Heart left ventricle (tissue), 16 donors: ENCODE results near the gene IRX4. TPM values are rescaled to one million over a fixed set of nuclear protein-coding genes. Genes with fewer than 3 reads are reported as not detected.

Experiments
- ATAC-seq, 4 donors: fragments of 200-7000 bp; cut with Tn5 transposase; one replicate each; pipeline ENCODE4 v1.9.1; 2020 to 2022; ENCODE audit warnings: moderate library complexity in 4 of 4, mild to moderate bottlenecking in 3 of 4, moderate number of reproducible peaks in 1 of 4
- DNase-seq, 5 donors: peaks; one replicate each; pipeline ENCODE4 v3.0.0-alpha.2; 2020
- H3K27ac ChIP-seq, 12 donors: fragments of 200-600 bp; sonication (generic) in 4 of 12; one replicate each; pipeline versions ENCODE4 v1.5.0 to v1.8.0; 2016 to 2022; ENCODE audit warnings: mild to moderate bottlenecking in 2 of 12
- H3K27me3 ChIP-seq, 9 donors: fragments of 200-600 bp; sonication (generic) in 2 of 9; one replicate each; pipeline versions ENCODE4 v1.5.1 to v1.8.0; 2016 to 2022; ENCODE audit warnings: mild to moderate bottlenecking in 3 of 9
- H3K36me3 ChIP-seq, 9 donors: fragments of 200-600 bp; sonication (generic) in 2 of 9; one replicate each; pipeline versions ENCODE4 v1.5.0 to v1.8.0; 2018 to 2022; ENCODE audit warnings: mild to moderate bottlenecking in 2 of 9
- H3K4me1 ChIP-seq, 12 donors: fragments of 200-600 bp; sonication (generic) in 4 of 12; one replicate each; pipeline versions ENCODE4 v1.5.0 to v1.8.0; 2016 to 2022; ENCODE audit warnings: mild to moderate bottlenecking in 3 of 12
- H3K4me3 ChIP-seq, 12 donors: fragments of 200-600 bp; sonication (generic) in 4 of 12; one replicate each; pipeline versions ENCODE4 v1.5.0 to v1.8.0; 2017 to 2022; ENCODE audit warnings: mild to moderate bottlenecking in 9 of 12, moderate library complexity in 4 of 12
- H3K9me3 ChIP-seq, 12 donors: fragments of 200-600 bp; sonication (generic) in 4 of 12; one replicate each; pipeline versions ENCODE4 v1.5.0 to v1.8.0; 2016 to 2022; ENCODE audit warnings: mild to moderate bottlenecking in 1 of 12
- POLR2A ChIP-seq, 2 donors: fragments of 450-650 bp; IDR thresholded peaks; one replicate each; pipeline ENCODE4 v1.6.1; 2017; ENCODE audit warnings: antibody characterized with exemption in 2 of 2, mild to moderate bottlenecking in 2 of 2, moderate library complexity in 2 of 2
- WGBS, 4 donors: extraction: QIAGEN DNeasy Blood & Tissue Kit in 2 of 4; methylation state at CpG; one replicate each; pipeline versions ENCODE4 v1.1.5 to v1.1.7; 2013 to 2018; 5-methylcytosine and 5-hydroxymethylcytosine counted together
- intact Hi-C, 10 donors: fragments of 100-400 bp; cut with DNase I; formaldehyde crosslinking; loops; one replicate each; pipeline versions ENCODE4 v1.11.1 to v1.14.2; 2022
- polyA plus RNA-seq, 2 donors: library from polyadenylated mRNA; stranded (reverse); fragments of 200-250 nt; gene quantifications; one replicate each; pipeline ENCODE4 v1.2.3, GENCODE V29; 2013
- total RNA-seq, 9 donors: library from RNA; depleted of rRNA in 2 of 9; stranded (reverse); fragments of >200 nt in 2 of 9; fragmentation: NEBNext Ultra II Directional in 3 of 9; extraction: Animal tissue kit (Norgen Biotek cat#: 25700) in 3 of 9; gene quantifications; one replicate each; pipeline versions ENCODE4 v1.1.0 to v1.2.4, GENCODE V29; 2016 to 2023
- TF ChIP-seq, protein P1 (sequence below), 12 donors: fragments of 200-600 bp; sonication (generic) in 4 of 12; IDR thresholded peaks; one replicate each; pipeline versions ENCODE4 v1.5.0 to v1.8.0; 2018 to 2022; ENCODE audit warnings: antibody characterized with exemption in 12 of 12, mild to moderate bottlenecking in 5 of 12
- donor health status: ischemic (EF 13 %, LVEDD 7.1; RV severe dilation, severe dysfunction).
- donor health status: healthy with polysubstance abuse.
- donor health status: DM: no; HTN: yes; CAD: no.
- donor health status: DM: no; HTN: no; CAD: no.
- donor health status: ischemic (EF 25% LVEDD 6.9; RV normal size, moderate dysfunction).
- donor health status: ischemic (EF 25% LVEDD 5.7; RV mildly dilated, moderate dysfunction).
- donor health status: healthy.
- donor health status: DM: yes; HTN: yes; CAD: no.
- donor health status: ischemic (EF 35%, LVEDD 5.7; RV mildly dilated, moderate dysfunction).
- donor health status: nonischemic (EF 11% LVEDD 7.7; RV severe dilation, severe dysfunction).
- donor health status: DM: yes; HTN: yes; CAD: no.
- donor health status: PGD.
- donor health status: ischemic (EF 29% LVEDD 5.4; RV normal size, mild dysfunction).
- donor health status: nonischemic (EF 23%, LVEDD 6.1; RV moderate dilation, normal function).

Gene IRX4
- total and polyA plus RNA-seq, 11 donors = 8.6 to 32.3 (median 16.3) TPM

DNA sequence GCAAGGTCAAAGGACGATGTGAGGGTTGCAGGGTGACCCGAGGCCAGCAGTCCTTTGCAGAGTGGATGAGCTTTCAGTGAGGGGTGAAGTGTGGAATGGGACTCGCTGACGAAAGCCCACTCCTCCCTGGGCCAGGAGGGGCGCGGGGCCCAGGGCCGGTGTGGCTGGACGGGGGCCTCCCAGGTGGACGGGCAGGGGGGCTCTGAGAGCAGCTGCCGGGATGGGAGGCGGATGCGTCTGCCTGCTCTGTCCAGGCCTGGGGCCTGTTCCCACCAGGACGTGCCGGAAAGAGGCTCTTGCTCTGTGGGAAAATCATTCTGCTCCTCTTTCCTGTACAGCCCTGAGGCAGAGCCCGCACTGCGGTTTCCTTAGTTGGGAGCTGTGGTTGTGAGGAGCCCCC is 24.3 kb downstream of the IRX4 start:
- intact Hi-C loops = no loop called here
- ATAC-seq (no peak), DNase-seq (peak in 1 of 5 donors; percentile 29)
- TF ChIP-seq, protein P1, sequence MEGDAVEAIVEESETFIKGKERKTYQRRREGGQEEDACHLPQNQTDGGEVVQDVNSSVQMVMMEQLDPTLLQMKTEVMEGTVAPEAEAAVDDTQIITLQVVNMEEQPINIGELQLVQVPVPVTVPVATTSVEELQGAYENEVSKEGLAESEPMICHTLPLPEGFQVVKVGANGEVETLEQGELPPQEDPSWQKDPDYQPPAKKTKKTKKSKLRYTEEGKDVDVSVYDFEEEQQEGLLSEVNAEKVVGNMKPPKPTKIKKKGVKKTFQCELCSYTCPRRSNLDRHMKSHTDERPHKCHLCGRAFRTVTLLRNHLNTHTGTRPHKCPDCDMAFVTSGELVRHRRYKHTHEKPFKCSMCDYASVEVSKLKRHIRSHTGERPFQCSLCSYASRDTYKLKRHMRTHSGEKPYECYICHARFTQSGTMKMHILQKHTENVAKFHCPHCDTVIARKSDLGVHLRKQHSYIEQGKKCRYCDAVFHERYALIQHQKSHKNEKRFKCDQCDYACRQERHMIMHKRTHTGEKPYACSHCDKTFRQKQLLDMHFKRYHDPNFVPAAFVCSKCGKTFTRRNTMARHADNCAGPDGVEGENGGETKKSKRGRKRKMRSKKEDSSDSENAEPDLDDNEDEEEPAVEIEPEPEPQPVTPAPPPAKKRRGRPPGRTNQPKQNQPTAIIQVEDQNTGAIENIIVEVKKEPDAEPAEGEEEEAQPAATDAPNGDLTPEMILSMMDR (IDR thresholded peaks at IDR 0.05) = no peak
- TF ChIP-seq POLR2A (IDR thresholded peaks at IDR 0.05) = no peak
- no peaks in the 10 kb centered on the region for H3K36me3 ChIP-seq
- H3K9me3 ChIP-seq = no peaks in the 10 kb centered on the region
- H3K4me1 ChIP-seq = peaks cover 0 to 23% (median 0%) of the 10 kb centered on the region in 12 donors
- H3K27ac ChIP-seq = no peak overlapping the region
- WGBS, 4 donors = 91 to 97% (median 92%) methylated on average over 6 to 16 of the region's 16 CpGs
- H3K27me3 ChIP-seq = peaks cover 0 to 21% (median 4%) of the 10 kb centered on the region in 9 donors
- H3K4me3 ChIP-seq = no peak overlapping the region

DNA sequence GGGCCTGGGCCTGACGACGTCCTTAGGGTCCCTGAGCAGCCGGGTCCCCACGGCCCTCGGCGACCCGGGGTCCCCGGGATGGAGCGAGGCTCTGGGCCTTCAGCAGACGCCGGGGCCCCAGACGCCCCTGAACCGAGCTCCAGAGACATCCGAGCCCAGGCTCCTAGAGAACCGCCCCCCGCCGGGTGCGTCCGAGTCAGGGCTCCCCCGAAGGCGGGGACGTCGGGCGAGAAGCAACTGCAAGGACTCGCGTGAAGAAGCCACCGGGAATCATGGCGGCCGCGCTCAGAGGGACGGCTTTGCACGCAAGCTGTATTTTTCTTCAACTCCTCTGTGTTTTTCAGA is 25.5 kb downstream of the IRX4 start:
- ATAC-seq (no peak), DNase-seq (peak in 1 of 5 donors; percentile 43)
- H3K9me3 ChIP-seq = no peaks in the 10 kb centered on the region
- H3K27ac ChIP-seq = no peak overlapping the region
- H3K4me1 ChIP-seq = peaks cover 0 to 23% (median 0%) of the 10 kb centered on the region in 12 donors
- WGBS, 4 donors = 76 to 96% (median 93%) methylated on average over 17 to 32 of the region's 32 CpGs
- intact Hi-C loops = no loop called here
- H3K4me3 ChIP-seq = peak overlapping the region in 2 of 12 donors; percentile 23 to 33
- TF ChIP-seq, protein P1 (IDR thresholded peaks at IDR 0.05) = no peak
- peaks cover 0 to 27% (median 6%) of the 10 kb centered on the region in 9 donors for H3K27me3 ChIP-seq
- no peaks in the 10 kb centered on the region for H3K36me3 ChIP-seq

DNA sequence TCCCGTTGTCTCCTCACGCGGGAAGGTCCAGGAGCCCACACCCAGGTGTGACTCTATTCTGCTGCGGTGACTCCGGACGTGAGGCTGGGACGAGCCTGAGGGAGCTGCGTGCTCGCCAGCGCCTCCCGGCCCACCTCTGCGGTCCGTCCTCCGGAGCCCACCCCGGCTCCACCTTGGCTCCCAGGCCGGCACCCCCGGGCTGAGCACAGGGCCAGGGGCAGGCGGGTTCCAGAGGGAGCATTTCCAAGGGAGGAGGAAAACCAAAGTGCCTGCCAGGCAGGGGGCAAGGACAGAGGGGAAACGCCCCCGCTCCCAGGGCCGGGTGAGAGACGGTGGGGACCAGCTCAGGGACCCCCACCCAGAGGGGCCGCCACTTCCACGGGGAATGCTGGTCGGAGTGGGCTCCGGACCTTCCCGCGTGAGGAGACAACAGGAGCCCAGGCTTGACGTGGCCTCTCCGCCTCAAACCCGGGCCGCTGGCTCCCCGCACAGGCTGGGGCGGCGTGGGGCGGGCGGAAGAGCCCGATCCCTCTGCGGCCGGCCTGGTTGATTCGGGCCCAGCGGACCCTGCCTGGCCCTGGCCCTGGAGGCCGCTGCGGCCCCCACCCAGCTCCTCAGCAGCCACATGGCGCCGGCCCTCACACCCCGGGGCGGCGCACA is 26.0 kb downstream of the IRX4 start:
- no peaks in the 10 kb centered on the region for H3K9me3 ChIP-seq
- intact Hi-C loops = no loop called here
- peak overlapping the region in 4 of 12 donors; percentile 8 to 33 (median 26) for H3K4me3 ChIP-seq
- no peak overlapping the region for H3K27ac ChIP-seq
- no peaks in the 10 kb centered on the region for H3K36me3 ChIP-seq
- no peak for ATAC-seq
- peaks cover 0 to 32% (median 6%) of the 10 kb centered on the region in 9 donors for H3K27me3 ChIP-seq
- TF ChIP-seq, protein P1 (IDR thresholded peaks at IDR 0.05) = no peak
- no peak for TF ChIP-seq POLR2A (IDR thresholded peaks at IDR 0.05)
- peaks cover 0 to 23% (median 0%) of the 10 kb centered on the region in 12 donors for H3K4me1 ChIP-seq
- WGBS, 4 donors = 68 to 93% (median 82%) methylated on average over 15 to 49 of the region's 49 CpGs
- peak in 1 of 5 donors; percentile 54 for DNase-seq

DNA sequence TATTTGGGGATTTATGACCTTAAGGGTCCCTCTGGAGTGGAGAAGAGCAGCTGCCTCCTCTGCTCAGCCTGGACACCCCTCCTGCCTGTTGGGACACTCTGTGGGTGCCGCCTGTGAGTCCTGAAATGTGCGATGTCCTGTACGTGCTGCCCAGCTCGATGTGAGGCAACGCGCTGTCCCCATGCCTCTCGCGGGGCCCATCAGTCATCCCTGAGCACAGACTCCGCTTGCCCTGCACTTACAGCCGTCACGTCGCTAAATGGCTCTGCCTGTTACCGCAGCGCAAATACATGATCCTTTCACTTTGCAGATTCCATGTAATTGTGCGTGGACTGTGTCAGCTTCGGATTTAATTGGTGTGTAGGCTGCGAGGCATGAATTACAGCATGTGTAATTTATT is 27.1 kb downstream of the IRX4 start:
- WGBS, 4 donors = 86 to 91% (median 88%) methylated on average over 16 to 17 of the region's 17 CpGs
- peaks cover 0 to 42% (median 6%) of the 10 kb centered on the region in 9 donors for H3K27me3 ChIP-seq
- TF ChIP-seq, protein P1 (IDR thresholded peaks at IDR 0.05) = no peak
- no peak for TF ChIP-seq POLR2A (IDR thresholded peaks at IDR 0.05)
- H3K9me3 ChIP-seq = no peaks in the 10 kb centered on the region
- H3K4me3 ChIP-seq = no peak overlapping the region
- no peak overlapping the region for H3K27ac ChIP-seq
- peaks cover 0 to 13% (median 0%) of the 10 kb centered on the region in 12 donors for H3K4me1 ChIP-seq
- no peak for ATAC-seq
- peak in 1 of 5 donors; percentile 29 for DNase-seq
- intact Hi-C loops = no loop called here
- H3K36me3 ChIP-seq = no peaks in the 10 kb centered on the region
